OCI-LY3 (cell line): ENCODE measurements around the gene EHMT1.

Experiments used
- H2AFZ ChIP-seq: fragments of 200-600, 300-600 bp; shearing (Covaris generic); 2 replicates; pipeline ENCODE4 v1.6.0; 2014; ENCODE audit warnings: antibody characterized with exemption, low read depth, low read length
- H3K27ac ChIP-seq: fragments of 200-600, 300-600 bp; sonication (generic); 2 replicates; pipeline ENCODE4 v1.5.1; 2014; ENCODE audit warnings: mild to moderate bottlenecking, low read length, moderate library complexity, mixed read lengths
- H3K27me3 ChIP-seq: fragments of 200-600, 300-600 bp; sonication (generic); 2 replicates; pipeline ENCODE4 v1.6.1; 2014; ENCODE audit warnings: low read depth, low read length, mixed read lengths
- H3K36me3 ChIP-seq: fragments of 200-600, 300-600 bp; sonication (generic); replicated peaks from 2 replicates; pipeline ENCODE3; 2014; ENCODE audit warnings: low read depth, low read length, mixed read lengths
- H3K4me1 ChIP-seq: fragments of 300-600, 200-600 bp; sonication (generic); 2 replicates; pipeline ENCODE4 v1.6.1; 2014; ENCODE audit warnings: low read length, mixed read lengths
- H3K4me2 ChIP-seq: fragments of 200-600, 300-600 bp; sonication (generic); 2 replicates; pipeline ENCODE4 v1.6.1; 2014; ENCODE audit warnings: low read length, mixed read lengths
- H3K4me3 ChIP-seq: fragments of 300-600, 200-600 bp; sonication (generic); 2 replicates; pipeline ENCODE4 v1.5.1; 2014; ENCODE audit warnings: antibody characterized with exemption, mild to moderate bottlenecking, low read length, moderate library complexity
- H3K79me2 ChIP-seq: fragments of 300-600, 200-600 bp; shearing (Covaris generic); 2 replicates; pipeline ENCODE4 v1.6.1; 2014; ENCODE audit warnings: mild to moderate bottlenecking, low read length, mixed read lengths
- H3K9ac ChIP-seq: fragments of 300-600, 200-600 bp; shearing (Covaris generic); 2 replicates; pipeline ENCODE4 v1.6.0; 2014; ENCODE audit warnings: mild to moderate bottlenecking, low read length, moderate library complexity
- H3K9me3 ChIP-seq: fragments of 200-600, 300-600 bp; shearing (Covaris generic); 2 replicates; pipeline ENCODE4 v1.6.1; 2014; ENCODE audit warnings: low read length, mixed read lengths; ENCODE audit not compliant: insufficient read depth
- H4K20me1 ChIP-seq: fragments of 200-600, 300-600 bp; sonication (generic); 2 replicates; pipeline ENCODE4 v1.6.1; 2016; ENCODE audit warnings: low read length, mixed read lengths; ENCODE audit not compliant: insufficient read depth
- CTCF ChIP-seq: fragments of 200-600, 300-600 bp; sonication (generic); IDR thresholded peaks from 2 replicates; pipeline ENCODE4 v1.5.1; 2014; ENCODE audit warnings: antibody characterized with exemption, low read length, low read depth
- EZH2phosphoT487 ChIP-seq: fragments of 200-600 bp; shearing (Covaris generic); IDR thresholded peaks from 2 replicates; pipeline ENCODE4 v1.6.1; 2018; ENCODE audit warnings: antibody characterized with exemption, mixed run types, low read depth

Gene EHMT1

GRCh38 chr9:137813167-137813566 lies 194.4 kb downstream of the EHMT1 start:
- H3K4me2 ChIP-seq: no peak overlapping the region
- no peaks in the 10 kb centered on the region for H3K27me3 ChIP-seq
- no peak overlapping the region for H3K9ac ChIP-seq
- peaks cover 42% of the 10 kb centered on the region for H3K4me1 ChIP-seq
- H3K9me3 ChIP-seq: no peaks in the 10 kb centered on the region
- no peak overlapping the region for H3K27ac ChIP-seq
- no peaks in the 10 kb centered on the region for H4K20me1 ChIP-seq
- H3K36me3 ChIP-seq: peaks cover 67% of the 10 kb centered on the region
- TF ChIP-seq EZH2phosphoT487 (no peak), CTCF (no peak)
- peaks cover 18% of the 10 kb centered on the region for H3K79me2 ChIP-seq
- H2AFZ ChIP-seq: no peak overlapping the region
- H3K4me3 ChIP-seq: no peak overlapping the region

GRCh38 chr9:137813651-137814415 lies 195.0 kb downstream of the EHMT1 start:
- peaks cover 20% of the 10 kb centered on the region for H3K79me2 ChIP-seq
- TF ChIP-seq EZH2phosphoT487: no peak
- no peak for TF ChIP-seq CTCF
- no peak overlapping the region for H3K9ac ChIP-seq
- no peak overlapping the region for H2AFZ ChIP-seq
- no peak overlapping the region for H3K4me3 ChIP-seq
- H3K36me3 ChIP-seq: peaks cover 68% of the 10 kb centered on the region
- no peak overlapping the region for H3K4me2 ChIP-seq
- H4K20me1 ChIP-seq: no peaks in the 10 kb centered on the region
- no peak overlapping the region for H3K27ac ChIP-seq
- no peaks in the 10 kb centered on the region for H3K27me3 ChIP-seq
- H3K4me1 ChIP-seq: peaks cover 39% of the 10 kb centered on the region
- no peaks in the 10 kb centered on the region for H3K9me3 ChIP-seq

GRCh38 chr9:137814436-137814835 lies 195.6 kb downstream of the EHMT1 start:
- no peak overlapping the region for H2AFZ ChIP-seq
- no peak overlapping the region for H3K4me3 ChIP-seq
- peaks cover 33% of the 10 kb centered on the region for H3K4me1 ChIP-seq
- no peaks in the 10 kb centered on the region for H3K9me3 ChIP-seq
- H3K79me2 ChIP-seq: peaks cover 18% of the 10 kb centered on the region
- H3K27me3 ChIP-seq: no peaks in the 10 kb centered on the region
- peaks cover 63% of the 10 kb centered on the region for H3K36me3 ChIP-seq
- H3K4me2 ChIP-seq: no peak overlapping the region
- no peak overlapping the region for H3K9ac ChIP-seq
- H3K27ac ChIP-seq: no peak overlapping the region
- no peaks in the 10 kb centered on the region for H4K20me1 ChIP-seq
- no peak for TF ChIP-seq CTCF
- TF ChIP-seq EZH2phosphoT487: no peak

- H3K36me3 ChIP-seq: peaks cover 65% of the 10 kb centered on the region
- TF ChIP-seq CTCF: no peak
- TF ChIP-seq EZH2phosphoT487: no peak
- no peak overlapping the region for H3K27ac ChIP-seq
- H3K9ac ChIP-seq: no peak overlapping the region
- H2AFZ ChIP-seq: no peak overlapping the region
- H3K4me2 ChIP-seq: no peak overlapping the region
- H3K9me3 ChIP-seq: no peaks in the 10 kb centered on the region
- no peaks in the 10 kb centered on the region for H4K20me1 ChIP-seq
- no peak overlapping the region for H3K4me3 ChIP-seq
- H3K79me2 ChIP-seq: peaks cover 19% of the 10 kb centered on the region
- H3K4me1 ChIP-seq: peaks cover 32% of the 10 kb centered on the region
- H3K27me3 ChIP-seq: no peaks in the 10 kb centered on the region
Measured at GRCh38 chr9:137814841-137815240, 196.0 kb downstream of the EHMT1 start.
